BJ (cell line): ENCODE data around the gene KREMEN1. TPM values are rescaled to one million over a fixed set of nuclear protein-coding genes. Genes with fewer than 3 reads are reported as not detected.

Source experiments
- CTCF ChIA-PET: fragments of 350-600 bp; formaldehyde crosslinking; extraction: SDS; loops from one replicate; lab custom pipeline; 2021; ENCODE audit warnings: antibody characterized with exemption, inconsistent platforms; lab: Yijun Ruan, JAX
- POLR2A ChIA-PET: fragments of 300-600 bp; sonication (Branson Sonifier 250); formaldehyde crosslinking; extraction: SDS; loops from one replicate; lab custom pipeline; 2021; ENCODE audit warnings: antibody characterized with exemption; lab: Charles Lee
- DNase-seq: peaks from one replicate; pipeline ENCODE4 v3.0.0-alpha.2; 2011; ENCODE audit warnings: low read depth
- H3K27me3 ChIP-seq: 2 replicates; pipeline ENCODE4 v1.6.0; 2011; ENCODE audit warnings: low read length; ENCODE audit not compliant: control insufficient read depth, insufficient read depth
- H3K36me3 ChIP-seq: 2 replicates; pipeline ENCODE4 v1.5.1; 2011; ENCODE audit warnings: low read length; ENCODE audit not compliant: control insufficient read depth, insufficient read depth
- H3K4me3 ChIP-seq: 2 replicates; pipeline ENCODE4 v1.5.1; 2011; ENCODE audit warnings: low read depth, mild to moderate bottlenecking, control low read depth, low read length
- CTCF ChIP-seq: IDR thresholded peaks from 2 replicates; pipeline ENCODE4 v1.5.1; 2011; ENCODE audit warnings: low read depth, mild to moderate bottlenecking, control low read depth, inconsistent platforms, low read length, moderate library complexity; ENCODE audit not compliant: insufficient read depth
- polyA plus RNA-seq: library from polyadenylated mRNA; depleted of rRNA; stranded (reverse); fragments of >200 nt; gene quantifications from 2 replicates; pipeline ENCODE4 v1.2.3, GENCODE V29; 2011; rRNA removed
- small RNA-seq: library from RNA; depleted of rRNA; stranded (forward); fragments of <200 nt; gene quantifications from one replicate; pipeline ENCODE3, GENCODE V24; 2012; ENCODE audit warnings: low replicate concordance, low read depth; ENCODE audit not compliant: insufficient read length

The KREMEN1 gene
- polyA plus RNA-seq, 1 experiment = 2.1 TPM

GRCh38 chr22:29215012-29215860, 142.4 kb downstream of the KREMEN1 start:
- no peak for DNase-seq

DNA sequence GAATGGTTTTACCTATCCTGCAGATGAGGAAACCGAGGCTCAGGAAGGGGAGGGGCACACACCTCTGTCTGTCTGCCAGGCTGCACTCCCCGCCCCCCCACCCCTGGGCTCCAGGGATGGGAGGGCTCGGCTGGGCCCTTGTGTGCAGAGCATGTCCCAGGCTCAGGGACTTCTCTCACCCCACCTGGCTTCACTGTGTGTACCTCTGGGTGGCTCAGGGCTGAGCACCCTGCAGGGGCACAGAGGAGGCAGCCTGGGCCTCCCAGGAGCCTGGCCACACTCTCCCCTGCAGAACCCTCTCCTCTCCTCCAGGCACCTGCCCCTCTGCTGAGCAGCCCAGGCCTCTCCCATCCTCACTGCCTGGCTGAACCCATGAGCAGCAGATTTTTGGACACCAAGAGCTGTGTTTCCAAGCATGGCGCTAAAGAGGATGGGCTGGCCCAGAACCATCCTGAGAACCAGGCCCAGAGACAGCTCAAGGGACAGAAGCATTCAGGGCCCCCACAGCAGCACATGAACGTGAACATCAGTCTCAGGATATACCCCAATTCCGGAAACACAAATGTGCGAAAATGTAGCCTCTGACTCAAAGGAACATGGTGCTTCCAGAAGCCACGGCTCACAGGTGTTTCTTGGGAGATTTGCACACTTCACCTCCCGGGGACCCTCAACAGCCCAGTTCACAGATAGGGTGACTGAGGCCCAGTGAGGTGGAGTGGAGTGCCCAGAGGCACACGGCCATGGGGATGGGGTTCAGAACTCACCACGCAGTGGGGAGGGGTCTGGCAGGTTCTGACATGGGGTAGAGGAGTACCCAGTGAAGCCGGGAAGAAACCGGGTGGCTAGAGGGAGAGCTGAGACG, 143.4 kb downstream of the KREMEN1 start:
- peaks cover 3% of the 10 kb centered on the region for H3K27me3 ChIP-seq
- no peak for DNase-seq
- no peak overlapping the region for H3K4me3 ChIP-seq
- POLR2A ChIA-PET = no interaction called here
- no peak for TF ChIP-seq CTCF
- CTCF ChIA-PET = no interaction called here
- H3K36me3 ChIP-seq = no peaks in the 10 kb centered on the region

More at GRCh38 chr22:29215012-29215860, 142.4 kb downstream of the KREMEN1 start:
- ChIA-PET CTCF (interaction anchor here (0.7 to 1.1 kb wide), 2 partner anchors 28 to 31 kb away, joined by 3 to 4 read pairs; no protein-coding TSS in a partner anchor), POLR2A (no interaction called here)
- Histone ChIP-seq H3K36me3 (no peaks in the 10 kb centered on the region), H3K27me3 (peaks cover 5% of the 10 kb centered on the region), H3K4me3 (no peak overlapping the region)
- TF ChIP-seq CTCF = no peak

GRCh38 chr22:29216873-29217666, 144.2 kb downstream of the KREMEN1 start:
- no peaks in the 10 kb centered on the region for H3K36me3 ChIP-seq
- DNase-seq = peak; percentile 3
- POLR2A ChIA-PET = interaction anchor here (0.7 kb wide), 1 partner anchor 40 kb away, joined by 3 read pairs; no protein-coding TSS in a partner anchor
- H3K27me3 ChIP-seq = no peaks in the 10 kb centered on the region
- TF ChIP-seq CTCF = no peak
- H3K4me3 ChIP-seq = no peak overlapping the region
- CTCF ChIA-PET = interaction anchor here (1.1 kb wide), 1 partner anchor 12 kb away, joined by 3 read pairs; the partner anchor contains the start of gene EMID1

Small RNA genes within 50 kb of the gene (small RNA-seq; reads per million reads assigned to genes)
- gene RNU6-1219P (not detected), gene RNU6-810P (not detected)

Other genes starting within 250 kb of the KREMEN1 start
- 0.75 and 1.1 TPM in 2 replicates for gene ZNRF3, start 189.5 kb upstream of the KREMEN1 start, polyA plus RNA-seq
- gene C22orf31, start 11.2 kb upstream of the KREMEN1 start, polyA plus RNA-seq = not detected in 2 replicates
- 0.05 and 0.13 TPM in 2 replicates for gene EMID1, start 132.9 kb downstream of the KREMEN1 start, polyA plus RNA-seq
- gene RHBDD3, start 194.9 kb downstream of the KREMEN1 start, polyA plus RNA-seq = 9.1 and 15.6 TPM in 2 replicates
- gene EWSR1, start 195.2 kb downstream of the KREMEN1 start, polyA plus RNA-seq = 134 and 206 TPM in 2 replicates
- 12.4 and 17.0 TPM in 2 replicates for gene GAS2L1, start 233.6 kb downstream of the KREMEN1 start, polyA plus RNA-seq
- 0.16 TPM in 1 of 2 replicates, not detected in the other for gene RASL10A, start 242.7 kb downstream of the KREMEN1 start, polyA plus RNA-seq